GM12878 (cell line): ENCODE results near the gene POLA1. TPM values are rescaled to one million over a fixed set of nuclear protein-coding genes. Genes with fewer than 3 reads are reported as not detected.
A peak's percentile ranks its signal among the peaks of the same experiment; 100 is the strongest.

Source experiments
- CBX3 ChIP-seq: fragments of 200-600 bp; sonication (generic); IDR thresholded peaks from 2 replicates; pipeline ENCODE4 v1.6.1; 2016; ENCODE audit warnings: low read depth, borderline replicate concordance
- FOXK2 ChIP-seq: fragments of 450-650 bp; IDR thresholded peaks from 2 replicates; pipeline ENCODE4 v1.6.1; 2017; ENCODE audit warnings: mild to moderate bottlenecking, moderate library complexity
- FOXM1 ChIP-seq: IDR thresholded peaks from 2 replicates; pipeline ENCODE4 v1.6.1; 2012; ENCODE audit warnings: low read depth, mild to moderate bottlenecking, inconsistent platforms, low read length, moderate library complexity
- HDGF ChIP-seq: fragments of 450-650 bp; IDR thresholded peaks from 2 replicates; pipeline ENCODE4 v1.6.1; 2016; ENCODE audit warnings: antibody characterized with exemption
- IRF4 ChIP-seq: IDR thresholded peaks from 2 replicates; pipeline ENCODE4 v1.6.1; 2011; ENCODE audit warnings: low read depth, low read length
- MEF2B ChIP-seq: fragments of 450-650 bp; IDR thresholded peaks from 2 replicates; pipeline ENCODE4 v1.6.1; 2018; ENCODE audit warnings: mild to moderate bottlenecking, moderate library complexity; ENCODE audit not compliant: partially characterized antibody, poor library complexity, severe bottlenecking
- MYB ChIP-seq: fragments of 150-350 bp; IDR thresholded peaks from 2 replicates; pipeline ENCODE4 v1.6.1; 2014; ENCODE audit warnings: mild to moderate bottlenecking, low read depth, low read length, borderline replicate concordance
- NBN ChIP-seq: fragments of 450-650 bp; IDR thresholded peaks from 2 replicates; pipeline ENCODE4 v1.6.1; 2016
- NR2C1 ChIP-seq: fragments of 450-650 bp; IDR thresholded peaks from 2 replicates; pipeline ENCODE4 v1.6.1; 2017; ENCODE audit warnings: antibody characterized with exemption, mild to moderate bottlenecking, moderate library complexity
- POLR2A ChIP-seq: IDR thresholded peaks from 2 replicates; pipeline ENCODE4 v1.6.1; 2011; ENCODE audit warnings: low read depth, mild to moderate bottlenecking, low read length
- ZZZ3 ChIP-seq: IDR thresholded peaks from 2 replicates; pipeline ENCODE4 v1.6.1; 2011; ENCODE audit warnings: low read depth; ENCODE audit not compliant: control insufficient read depth, insufficient read length
- polyA plus RNA-seq, 11 experiments: library from polyadenylated mRNA; depleted of rRNA in 4 of 11; unstranded in 6 of 11; stranded (reverse) in 5 of 11; fragments of >200 nt; fragmentation: Nextera tagmentation in 4 of 11; fragmentation: Illumina TruSeq in 1 of 11; extraction: Ambion mirVana in 4 of 11; extraction: Trizol in 1 of 11; gene quantifications; 1 replicate in 1 of 11; 2 replicates in 10 of 11; pipeline versions ENCODE4 v1.2.1 to v1.2.3, GENCODE V29; 2011 to 2016; ENCODE audit warnings: inconsistent platforms in 2 of 11, missing spikeins in 2 of 11, low read depth in 1 of 11
- total RNA-seq, 4 experiments: library from RNA; depleted of rRNA in 3 of 4; stranded (reverse); fragments of >200 nt in 3 of 4; fragmentation: Illumina TruSeq in 1 of 4; extraction: Trizol in 1 of 4; gene quantifications; 2 replicates each; pipeline versions ENCODE4 v1.2.1 to v1.2.3, GENCODE V29; 2013 to 2021
- TF ChIP-seq, protein P1 (sequence below): fragments of 150-350 bp; IDR thresholded peaks from 2 replicates; pipeline ENCODE4 v1.6.1; 2016; ENCODE audit warnings: low read depth, low read length
- TF ChIP-seq, protein P2 (sequence below): IDR thresholded peaks from 2 replicates; pipeline ENCODE4 v1.6.1; 2012; ENCODE audit warnings: mild to moderate bottlenecking, low read depth, low read length
- TF ChIP-seq, protein P3 (sequence below): fragments of 450-650 bp; IDR thresholded peaks from 2 replicates; pipeline ENCODE4 v1.6.1; 2018; ENCODE audit warnings: borderline replicate concordance, mild to moderate bottlenecking; ENCODE audit not compliant: partially characterized antibody
- TF ChIP-seq, protein P4 (sequence below): fragments of 450-650 bp; IDR thresholded peaks from 2 replicates; pipeline ENCODE4 v1.6.1; 2016; ENCODE audit warnings: mild to moderate bottlenecking
- TF ChIP-seq, protein P5 (sequence below): IDR thresholded peaks from 2 replicates; pipeline ENCODE4 v1.6.1; 2012; ENCODE audit warnings: low read depth, low read length, improper control_type of control experiment
- TF ChIP-seq, protein P6 (sequence below): IDR thresholded peaks from 2 replicates; pipeline ENCODE4 v1.6.1; 2011; ENCODE audit warnings: borderline replicate concordance, low read depth, mild to moderate bottlenecking, moderate library complexity, mixed read lengths, low read length; ENCODE audit not compliant: insufficient read depth; ENCODE audit errors: extremely low read length

POLA1 gene
- total and polyA plus RNA-seq, 10 of the 15 experiments (the other 5 are each of a cell fraction or from before 2014, with no cell fraction given): 6.5 to 34.7 (median 24.8) TPM

DNA sequence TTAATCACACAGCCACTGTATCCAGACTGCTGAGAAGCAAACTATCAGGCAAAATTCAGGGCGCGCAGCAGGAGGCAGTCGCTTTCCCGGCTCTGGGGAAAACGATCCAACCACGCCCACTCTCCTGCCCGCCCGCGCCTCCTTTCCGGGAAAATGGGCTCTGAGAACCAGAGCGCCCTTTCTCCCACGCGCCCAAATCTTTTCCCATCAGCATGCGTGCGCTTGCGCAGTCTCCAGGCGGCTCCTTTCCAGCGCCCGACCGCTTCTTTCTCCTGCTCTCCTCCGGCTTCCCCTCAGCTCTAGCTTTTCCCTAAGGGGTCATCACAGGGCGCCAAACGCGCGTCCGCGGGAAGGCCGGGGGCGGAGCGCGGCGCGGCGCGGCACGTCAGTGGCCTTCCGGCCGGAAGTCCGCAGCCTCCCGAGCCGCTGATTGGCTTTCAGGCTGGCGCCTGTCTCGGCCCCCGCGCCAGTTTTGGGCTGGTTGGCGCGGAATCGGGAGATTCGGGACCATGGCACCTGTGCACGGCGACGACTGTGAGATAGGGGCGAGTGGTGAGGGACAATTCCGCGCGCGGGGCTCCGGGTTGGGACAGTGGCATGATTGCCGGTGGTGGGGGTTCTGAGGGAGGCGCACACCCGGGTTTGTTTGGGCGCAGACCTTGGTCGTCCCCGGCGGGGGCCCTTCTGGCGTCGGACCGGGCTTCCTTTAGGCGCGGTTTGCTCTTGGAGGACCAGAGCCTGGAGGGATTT lies at the start of gene POLA1 (continued):
- TF ChIP-seq, protein P1, sequence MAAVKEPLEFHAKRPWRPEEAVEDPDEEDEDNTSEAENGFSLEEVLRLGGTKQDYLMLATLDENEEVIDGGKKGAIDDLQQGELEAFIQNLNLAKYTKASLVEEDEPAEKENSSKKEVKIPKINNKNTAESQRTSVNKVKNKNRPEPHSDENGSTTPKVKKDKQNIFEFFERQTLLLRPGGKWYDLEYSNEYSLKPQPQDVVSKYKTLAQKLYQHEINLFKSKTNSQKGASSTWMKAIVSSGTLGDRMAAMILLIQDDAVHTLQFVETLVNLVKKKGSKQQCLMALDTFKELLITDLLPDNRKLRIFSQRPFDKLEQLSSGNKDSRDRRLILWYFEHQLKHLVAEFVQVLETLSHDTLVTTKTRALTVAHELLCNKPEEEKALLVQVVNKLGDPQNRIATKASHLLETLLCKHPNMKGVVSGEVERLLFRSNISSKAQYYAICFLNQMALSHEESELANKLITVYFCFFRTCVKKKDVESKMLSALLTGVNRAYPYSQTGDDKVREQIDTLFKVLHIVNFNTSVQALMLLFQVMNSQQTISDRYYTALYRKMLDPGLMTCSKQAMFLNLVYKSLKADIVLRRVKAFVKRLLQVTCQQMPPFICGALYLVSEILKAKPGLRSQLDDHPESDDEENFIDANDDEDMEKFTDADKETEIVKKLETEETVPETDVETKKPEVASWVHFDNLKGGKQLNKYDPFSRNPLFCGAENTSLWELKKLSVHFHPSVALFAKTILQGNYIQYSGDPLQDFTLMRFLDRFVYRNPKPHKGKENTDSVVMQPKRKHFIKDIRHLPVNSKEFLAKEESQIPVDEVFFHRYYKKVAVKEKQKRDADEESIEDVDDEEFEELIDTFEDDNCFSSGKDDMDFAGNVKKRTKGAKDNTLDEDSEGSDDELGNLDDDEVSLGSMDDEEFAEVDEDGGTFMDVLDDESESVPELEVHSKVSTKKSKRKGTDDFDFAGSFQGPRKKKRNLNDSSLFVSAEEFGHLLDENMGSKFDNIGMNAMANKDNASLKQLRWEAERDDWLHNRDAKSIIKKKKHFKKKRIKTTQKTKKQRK: no peak
- TF ChIP-seq MEF2B (peak; percentile 66), NR2C1 (no peak; the same call in 1 of the 2 replicates), HDGF (no peak), ZZZ3 (no peak), MYB (no peak), FOXM1 (no peak), CBX3 (no peak), NBN (0 out of 2 replicates have a peak, but pooled peaks have one; percentile 67), POLR2A (peak; percentile 84), IRF4 (no peak), FOXK2 (no peak)
- TF ChIP-seq, protein P2, sequence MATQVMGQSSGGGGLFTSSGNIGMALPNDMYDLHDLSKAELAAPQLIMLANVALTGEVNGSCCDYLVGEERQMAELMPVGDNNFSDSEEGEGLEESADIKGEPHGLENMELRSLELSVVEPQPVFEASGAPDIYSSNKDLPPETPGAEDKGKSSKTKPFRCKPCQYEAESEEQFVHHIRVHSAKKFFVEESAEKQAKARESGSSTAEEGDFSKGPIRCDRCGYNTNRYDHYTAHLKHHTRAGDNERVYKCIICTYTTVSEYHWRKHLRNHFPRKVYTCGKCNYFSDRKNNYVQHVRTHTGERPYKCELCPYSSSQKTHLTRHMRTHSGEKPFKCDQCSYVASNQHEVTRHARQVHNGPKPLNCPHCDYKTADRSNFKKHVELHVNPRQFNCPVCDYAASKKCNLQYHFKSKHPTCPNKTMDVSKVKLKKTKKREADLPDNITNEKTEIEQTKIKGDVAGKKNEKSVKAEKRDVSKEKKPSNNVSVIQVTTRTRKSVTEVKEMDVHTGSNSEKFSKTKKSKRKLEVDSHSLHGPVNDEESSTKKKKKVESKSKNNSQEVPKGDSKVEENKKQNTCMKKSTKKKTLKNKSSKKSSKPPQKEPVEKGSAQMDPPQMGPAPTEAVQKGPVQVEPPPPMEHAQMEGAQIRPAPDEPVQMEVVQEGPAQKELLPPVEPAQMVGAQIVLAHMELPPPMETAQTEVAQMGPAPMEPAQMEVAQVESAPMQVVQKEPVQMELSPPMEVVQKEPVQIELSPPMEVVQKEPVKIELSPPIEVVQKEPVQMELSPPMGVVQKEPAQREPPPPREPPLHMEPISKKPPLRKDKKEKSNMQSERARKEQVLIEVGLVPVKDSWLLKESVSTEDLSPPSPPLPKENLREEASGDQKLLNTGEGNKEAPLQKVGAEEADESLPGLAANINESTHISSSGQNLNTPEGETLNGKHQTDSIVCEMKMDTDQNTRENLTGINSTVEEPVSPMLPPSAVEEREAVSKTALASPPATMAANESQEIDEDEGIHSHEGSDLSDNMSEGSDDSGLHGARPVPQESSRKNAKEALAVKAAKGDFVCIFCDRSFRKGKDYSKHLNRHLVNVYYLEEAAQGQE: no peak
- TF ChIP-seq, protein P3, sequence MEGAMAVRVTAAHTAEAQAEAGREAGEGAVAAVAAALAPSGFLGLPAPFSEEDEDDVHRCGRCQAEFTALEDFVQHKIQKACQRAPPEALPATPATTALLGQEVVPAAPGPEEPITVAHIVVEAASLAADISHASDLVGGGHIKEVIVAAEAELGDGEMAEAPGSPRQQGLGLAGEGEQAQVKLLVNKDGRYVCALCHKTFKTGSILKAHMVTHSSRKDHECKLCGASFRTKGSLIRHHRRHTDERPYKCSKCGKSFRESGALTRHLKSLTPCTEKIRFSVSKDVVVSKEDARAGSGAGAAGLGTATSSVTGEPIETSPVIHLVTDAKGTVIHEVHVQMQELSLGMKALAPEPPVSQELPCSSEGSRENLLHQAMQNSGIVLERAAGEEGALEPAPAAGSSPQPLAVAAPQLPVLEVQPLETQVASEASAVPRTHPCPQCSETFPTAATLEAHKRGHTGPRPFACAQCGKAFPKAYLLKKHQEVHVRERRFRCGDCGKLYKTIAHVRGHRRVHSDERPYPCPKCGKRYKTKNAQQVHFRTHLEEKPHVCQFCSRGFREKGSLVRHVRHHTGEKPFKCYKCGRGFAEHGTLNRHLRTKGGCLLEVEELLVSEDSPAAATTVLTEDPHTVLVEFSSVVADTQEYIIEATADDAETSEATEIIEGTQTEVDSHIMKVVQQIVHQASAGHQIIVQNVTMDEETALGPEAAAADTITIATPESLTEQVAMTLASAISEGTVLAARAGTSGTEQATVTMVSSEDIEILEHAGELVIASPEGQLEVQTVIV: peak; percentile 55
- TF ChIP-seq, protein P4, sequence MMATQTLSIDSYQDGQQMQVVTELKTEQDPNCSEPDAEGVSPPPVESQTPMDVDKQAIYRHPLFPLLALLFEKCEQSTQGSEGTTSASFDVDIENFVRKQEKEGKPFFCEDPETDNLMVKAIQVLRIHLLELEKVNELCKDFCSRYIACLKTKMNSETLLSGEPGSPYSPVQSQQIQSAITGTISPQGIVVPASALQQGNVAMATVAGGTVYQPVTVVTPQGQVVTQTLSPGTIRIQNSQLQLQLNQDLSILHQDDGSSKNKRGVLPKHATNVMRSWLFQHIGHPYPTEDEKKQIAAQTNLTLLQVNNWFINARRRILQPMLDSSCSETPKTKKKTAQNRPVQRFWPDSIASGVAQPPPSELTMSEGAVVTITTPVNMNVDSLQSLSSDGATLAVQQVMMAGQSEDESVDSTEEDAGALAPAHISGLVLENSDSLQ: peak; percentile 42; the same call in 1 of the 2 replicates
- TF ChIP-seq, protein P5, sequence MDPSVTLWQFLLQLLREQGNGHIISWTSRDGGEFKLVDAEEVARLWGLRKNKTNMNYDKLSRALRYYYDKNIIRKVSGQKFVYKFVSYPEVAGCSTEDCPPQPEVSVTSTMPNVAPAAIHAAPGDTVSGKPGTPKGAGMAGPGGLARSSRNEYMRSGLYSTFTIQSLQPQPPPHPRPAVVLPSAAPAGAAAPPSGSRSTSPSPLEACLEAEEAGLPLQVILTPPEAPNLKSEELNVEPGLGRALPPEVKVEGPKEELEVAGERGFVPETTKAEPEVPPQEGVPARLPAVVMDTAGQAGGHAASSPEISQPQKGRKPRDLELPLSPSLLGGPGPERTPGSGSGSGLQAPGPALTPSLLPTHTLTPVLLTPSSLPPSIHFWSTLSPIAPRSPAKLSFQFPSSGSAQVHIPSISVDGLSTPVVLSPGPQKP: peak; percentile 80; the same call in 1 of the 2 replicates
- TF ChIP-seq, protein P6, sequence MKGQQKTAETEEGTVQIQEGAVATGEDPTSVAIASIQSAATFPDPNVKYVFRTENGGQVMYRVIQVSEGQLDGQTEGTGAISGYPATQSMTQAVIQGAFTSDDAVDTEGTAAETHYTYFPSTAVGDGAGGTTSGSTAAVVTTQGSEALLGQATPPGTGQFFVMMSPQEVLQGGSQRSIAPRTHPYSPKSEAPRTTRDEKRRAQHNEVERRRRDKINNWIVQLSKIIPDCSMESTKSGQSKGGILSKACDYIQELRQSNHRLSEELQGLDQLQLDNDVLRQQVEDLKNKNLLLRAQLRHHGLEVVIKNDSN: no peak
